ENCODE measurements around the gene WNT9A.

WNT9A gene

DNA sequence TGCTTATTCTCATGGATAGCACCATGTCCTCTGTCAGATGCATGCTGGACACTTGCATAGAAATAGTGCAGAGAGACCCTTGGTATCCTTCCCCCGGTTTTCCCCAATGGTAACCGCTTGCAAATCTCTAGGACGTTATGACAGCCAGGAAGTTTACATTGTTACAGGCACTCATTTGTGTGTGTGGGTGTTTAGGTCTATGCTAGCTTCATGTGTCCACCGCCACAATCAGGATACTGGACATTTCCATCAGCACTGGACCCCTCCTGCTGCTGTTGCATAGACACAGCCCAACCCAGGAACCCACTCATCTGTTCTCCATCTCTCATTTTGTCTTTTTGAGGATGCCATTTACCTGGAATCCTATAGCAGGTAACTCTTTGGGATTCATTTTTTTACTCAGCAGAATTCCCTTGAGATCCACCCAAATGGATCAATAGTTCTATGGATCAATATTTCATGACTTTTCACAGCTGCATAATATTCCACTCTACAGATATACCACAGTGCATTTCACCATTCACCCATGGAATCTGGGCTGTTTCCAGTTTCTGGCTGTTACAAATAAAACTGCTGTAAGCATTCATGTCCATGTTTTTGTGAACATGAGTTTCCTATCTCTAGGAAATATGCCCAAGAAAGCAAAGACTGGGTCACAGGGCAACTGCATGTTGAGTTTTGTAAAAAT lies 6.6 kb upstream of the WNT9A start:
- DNase-seq (ENCODE audit: low read depth in 2 of 3, low spot score in 2 of 3) = no peak

DNA sequence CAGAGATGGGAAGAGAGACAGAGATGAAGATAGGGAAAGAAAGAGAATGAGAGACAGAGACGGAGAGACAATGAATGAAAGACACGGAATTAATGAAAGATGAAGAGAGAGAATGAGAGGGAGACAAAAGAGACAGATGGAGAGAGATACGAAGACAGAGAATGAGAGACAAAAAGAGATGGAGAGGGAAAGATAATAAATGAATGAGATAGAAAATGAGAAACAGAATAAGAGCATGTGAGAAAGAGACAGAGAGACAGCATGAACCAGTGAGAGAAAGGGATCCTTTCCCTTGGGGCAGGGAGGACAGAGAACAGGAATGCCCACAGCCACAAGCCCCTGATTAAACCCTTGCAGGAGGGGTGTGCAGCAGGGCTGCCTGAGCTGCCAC lies 5.3 kb upstream of the WNT9A start:
- no peak for DNase-seq (ENCODE audit: low read depth in 2 of 3, low spot score in 2 of 3)

DNA sequence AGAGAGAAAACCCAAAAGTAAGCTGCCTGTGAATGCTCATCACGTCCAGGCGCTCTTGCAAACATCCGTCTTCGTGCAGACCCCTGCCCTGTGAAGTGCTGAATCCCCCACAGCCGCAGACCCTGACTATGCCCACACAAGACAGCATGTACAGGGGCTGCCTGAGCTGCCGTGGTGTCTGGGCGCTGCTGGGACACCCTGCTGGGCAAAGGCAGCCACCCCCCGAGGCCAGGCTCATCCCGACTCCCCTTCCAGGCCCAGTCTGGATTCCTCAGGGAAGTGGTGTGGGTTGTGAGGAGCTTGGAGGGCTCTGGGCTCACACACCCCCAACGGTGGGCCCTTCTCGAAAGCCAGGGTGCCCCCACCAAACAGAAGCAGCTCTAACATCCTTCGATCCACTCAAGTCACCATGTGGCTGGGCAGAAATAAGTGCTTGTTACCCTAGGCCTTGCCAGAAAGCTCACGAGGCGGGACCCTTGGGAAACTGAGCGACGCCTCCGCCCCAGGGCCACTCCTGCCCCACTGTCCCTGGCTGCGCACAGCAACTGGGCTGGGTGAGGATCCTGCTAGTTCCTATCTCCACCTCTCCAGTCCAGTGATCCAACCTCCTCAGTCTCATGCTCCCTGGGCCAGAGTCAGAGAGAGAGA lies 4.8 kb upstream of the WNT9A start:
- no peak for DNase-seq (ENCODE audit: low read depth in 2 of 3, low spot score in 2 of 3)

DNA sequence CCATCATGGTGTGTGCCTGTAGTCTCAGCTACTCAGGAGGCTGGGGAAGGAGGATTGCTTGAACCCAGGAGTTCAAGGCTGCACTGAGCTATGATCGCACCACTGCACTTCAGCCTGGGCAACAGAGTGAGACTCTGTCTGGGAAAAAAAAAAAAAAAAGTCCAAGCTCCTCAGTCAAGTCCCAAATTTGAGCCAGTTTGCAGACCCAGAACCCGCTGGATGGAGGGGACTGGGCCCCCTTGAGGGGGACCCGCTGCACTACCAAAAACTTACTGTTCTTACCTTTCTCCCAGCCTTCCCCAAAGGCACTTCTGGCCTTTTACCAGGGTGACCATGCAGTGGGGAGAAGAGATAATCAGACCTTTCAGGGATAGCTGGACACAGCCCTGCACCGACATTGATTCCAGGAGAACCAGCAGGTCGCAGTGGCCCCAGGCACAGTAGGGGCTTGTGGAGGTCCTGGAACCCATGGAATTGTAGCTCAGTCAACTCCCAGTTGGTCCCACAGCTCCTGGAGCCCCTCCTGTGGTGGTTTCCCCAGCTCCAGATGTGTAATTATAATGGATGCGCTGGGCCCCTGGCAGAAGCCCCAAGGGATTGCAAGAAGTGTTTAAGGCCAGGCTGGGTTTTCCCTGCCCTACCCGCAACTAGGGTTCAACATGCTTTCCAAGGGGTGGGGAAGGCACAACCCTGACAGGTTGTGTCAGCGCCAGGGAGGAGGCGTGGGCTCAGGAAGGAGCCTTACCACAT lies 4.1 kb upstream of the WNT9A start:
- no peak for DNase-seq (ENCODE audit: low read depth in 2 of 3, low spot score in 2 of 3)

DNA sequence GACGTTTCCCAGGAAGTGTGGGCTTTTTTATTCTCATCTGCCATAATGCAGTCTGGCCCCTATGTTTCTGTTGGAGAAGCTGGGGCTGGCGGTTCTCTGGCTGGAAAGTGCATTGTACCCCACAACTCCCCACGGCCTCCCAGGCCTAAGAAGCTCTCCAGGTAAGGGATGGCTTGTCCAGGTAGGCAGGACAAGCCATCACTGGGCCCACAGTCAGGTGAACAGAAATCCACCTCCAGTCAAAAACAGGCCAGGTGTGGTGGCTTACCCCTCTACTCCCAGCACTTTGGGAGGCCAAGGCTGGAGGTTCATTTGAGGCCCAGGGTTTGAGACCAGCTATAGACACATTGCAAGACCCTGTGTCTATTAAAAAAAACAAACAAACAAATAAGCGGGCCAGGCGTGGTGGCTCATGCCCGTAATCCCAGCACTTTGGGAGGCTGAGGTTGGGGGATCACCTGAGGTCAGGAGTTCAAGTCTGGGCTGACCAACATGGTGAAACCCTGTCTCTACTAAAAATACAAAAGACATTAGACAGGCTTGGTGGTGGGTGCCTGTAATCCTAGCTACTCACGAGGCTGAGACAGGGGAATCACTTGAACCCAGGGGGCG lies 3.1 kb upstream of the WNT9A start:
- DNase-seq (ENCODE audit: low read depth in 2 of 3, low spot score in 2 of 3) = no peak

DNA sequence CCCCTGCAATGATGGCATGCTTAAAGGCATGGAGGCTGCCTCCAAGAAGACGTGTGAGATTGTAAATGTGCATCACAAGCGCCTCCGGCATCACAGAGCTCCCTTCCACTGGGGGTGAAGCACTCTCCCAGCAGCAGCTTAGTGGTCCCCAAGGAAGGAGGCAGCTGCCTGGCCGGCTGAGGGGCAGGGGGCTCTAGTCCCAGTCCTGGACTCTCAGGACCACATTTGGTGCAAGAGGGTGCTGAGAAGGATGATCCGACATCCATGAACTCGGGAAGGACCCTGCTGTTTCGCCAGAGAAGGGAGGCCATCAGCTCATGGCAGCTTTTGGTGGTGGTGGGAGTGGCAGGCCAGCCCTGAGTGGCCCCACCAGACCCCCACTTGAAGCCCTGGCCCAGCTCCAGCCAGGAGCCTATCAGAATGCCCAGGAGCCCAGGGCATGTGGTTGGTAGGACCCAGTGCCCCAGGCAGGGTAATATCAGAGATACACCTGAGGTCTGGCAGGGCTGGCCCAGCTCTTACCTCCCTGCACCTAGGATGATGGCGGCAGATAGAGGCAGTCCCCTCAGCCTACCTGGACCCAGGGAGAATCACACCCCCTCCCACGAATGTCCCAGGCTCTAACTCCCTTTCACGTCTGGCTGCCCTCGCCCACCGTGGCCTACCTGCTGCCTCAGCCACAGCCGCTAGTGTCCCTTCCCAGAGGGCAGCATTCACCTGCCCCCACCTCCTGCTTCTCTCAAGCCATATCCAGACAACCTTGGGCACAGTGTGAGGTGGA lies 2.4 kb upstream of the WNT9A start:
- DNase-seq (ENCODE audit: low read depth in 2 of 3, low spot score in 2 of 3) = no peak

DNA sequence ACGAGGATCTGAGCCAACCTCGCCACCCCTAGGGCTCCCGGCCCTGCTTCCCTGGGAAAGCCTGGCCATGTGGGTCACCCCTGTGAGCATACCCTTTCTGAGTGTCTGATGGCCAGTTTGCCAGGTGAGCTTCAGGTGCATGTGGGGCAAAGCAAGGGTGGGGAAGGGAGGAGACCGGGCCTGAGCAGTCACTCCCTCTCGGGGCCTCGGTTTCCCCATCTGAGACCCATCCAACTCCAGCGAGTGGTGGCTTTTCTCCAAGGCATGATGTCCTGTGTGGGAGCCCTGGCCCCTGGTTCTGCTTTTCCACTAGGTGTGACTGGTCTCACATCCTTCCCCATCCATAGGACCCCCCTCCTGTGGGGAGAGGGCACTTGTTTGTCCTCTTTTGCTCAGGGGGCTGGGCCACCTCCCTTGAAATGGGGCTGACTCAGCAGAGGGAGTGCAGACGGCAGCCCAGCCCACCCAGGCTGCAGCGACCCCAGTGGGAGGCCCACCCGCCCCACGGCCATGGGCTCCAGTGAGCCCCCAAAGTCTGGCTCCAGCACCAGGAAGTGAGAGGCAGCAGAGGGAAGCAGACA lies 1.7 kb upstream of the WNT9A start:
- no peak for DNase-seq (ENCODE audit: low read depth in 2 of 3, low spot score in 2 of 3)

DNA sequence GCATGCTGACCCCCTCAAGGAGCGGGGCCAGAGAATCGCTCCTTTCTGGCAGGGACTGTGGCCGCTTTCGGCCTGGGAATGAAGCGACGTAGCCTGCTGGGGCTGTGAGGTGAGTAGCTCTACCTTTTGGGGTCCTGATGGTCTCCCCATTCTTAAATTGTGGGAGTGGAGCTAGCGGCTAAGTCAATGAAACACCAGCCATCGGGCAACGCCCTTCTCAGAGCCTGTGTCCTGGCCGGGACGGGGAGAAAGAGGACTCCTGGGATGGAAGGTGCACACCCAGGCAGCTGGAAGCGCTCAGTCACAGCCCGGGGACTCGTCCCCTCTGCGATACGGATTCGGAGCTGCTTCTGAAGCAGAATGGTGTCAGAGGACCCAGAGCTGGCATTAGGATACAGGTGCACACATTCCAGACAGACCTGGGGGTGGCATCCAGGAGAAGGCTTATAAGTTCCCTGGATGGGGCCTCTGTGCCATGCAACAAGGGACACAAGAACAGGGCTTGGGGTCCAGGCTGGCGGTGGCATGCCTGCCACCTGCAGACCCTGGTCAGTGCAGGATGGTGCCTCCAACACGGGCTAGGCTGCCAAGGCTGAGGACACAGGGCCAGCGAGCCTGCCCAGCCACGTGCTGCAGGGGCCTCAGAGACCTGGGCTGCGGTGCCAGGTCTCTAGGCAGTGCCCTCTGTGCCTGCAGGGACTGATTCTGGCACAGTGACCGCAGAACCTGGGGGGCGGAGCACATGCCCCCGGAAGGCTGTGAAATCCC lies 945 bp upstream of the WNT9A start:
- no peak for DNase-seq (ENCODE audit: low read depth in 2 of 3, low spot score in 2 of 3)

DNA sequence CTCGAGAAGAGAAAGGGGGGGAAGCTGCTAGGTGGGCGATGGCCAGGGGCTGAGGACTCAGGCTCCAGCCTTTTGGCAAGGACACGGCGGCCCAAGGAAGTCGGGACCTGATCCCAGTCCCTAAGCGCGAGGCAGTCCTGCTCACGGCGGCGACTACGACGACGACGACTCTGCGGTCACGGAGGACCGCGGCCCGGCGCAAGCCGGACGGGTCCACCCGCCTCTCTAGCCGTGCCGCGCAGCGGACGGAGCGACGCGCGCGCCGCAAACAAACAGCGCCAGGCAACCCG lies 401 bp downstream of the WNT9A start:
- DNase-seq (ENCODE audit: low read depth in 2 of 3, low spot score in 2 of 3) = no peak

DNA sequence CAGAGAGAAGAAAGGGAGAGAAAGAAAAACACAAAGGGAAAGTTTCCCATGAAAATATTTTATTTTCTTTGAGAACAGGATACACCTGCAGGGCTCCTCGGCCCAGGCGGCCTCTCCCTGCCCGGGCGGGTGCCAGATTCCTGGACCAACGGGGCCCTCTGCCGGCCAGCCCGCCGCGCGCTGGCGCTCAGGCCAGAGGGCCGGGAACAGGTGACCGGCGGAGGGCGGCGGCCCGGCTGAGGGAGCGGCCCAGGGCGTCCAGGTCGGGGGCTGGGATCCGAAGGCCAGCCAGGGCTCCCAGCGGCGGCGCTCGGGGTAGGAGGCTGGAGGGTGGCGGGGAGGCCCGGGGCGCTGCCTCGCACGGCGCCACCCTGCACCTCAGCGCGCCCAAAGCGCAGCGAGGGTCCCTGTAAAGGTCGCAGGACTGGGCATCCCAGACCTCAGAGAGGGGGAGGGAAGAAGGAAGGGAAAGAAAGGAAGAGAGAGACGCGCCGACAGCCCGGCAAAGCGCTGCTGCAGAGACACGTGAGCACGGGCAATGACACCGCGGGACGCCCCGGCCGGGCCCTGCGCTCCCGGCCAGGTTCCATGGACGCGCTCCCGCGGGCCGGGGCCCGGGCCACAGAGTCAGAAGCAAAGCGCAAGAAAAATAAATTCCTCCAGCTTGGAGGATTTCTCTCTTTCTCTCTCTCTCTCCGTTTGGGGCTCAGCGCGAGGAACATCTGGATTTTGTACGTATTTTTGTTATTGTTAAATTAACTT lies 927 bp downstream of the WNT9A start:
- DNase-seq (ENCODE audit: low read depth in 2 of 3, low spot score in 2 of 3) = no peak

DNA sequence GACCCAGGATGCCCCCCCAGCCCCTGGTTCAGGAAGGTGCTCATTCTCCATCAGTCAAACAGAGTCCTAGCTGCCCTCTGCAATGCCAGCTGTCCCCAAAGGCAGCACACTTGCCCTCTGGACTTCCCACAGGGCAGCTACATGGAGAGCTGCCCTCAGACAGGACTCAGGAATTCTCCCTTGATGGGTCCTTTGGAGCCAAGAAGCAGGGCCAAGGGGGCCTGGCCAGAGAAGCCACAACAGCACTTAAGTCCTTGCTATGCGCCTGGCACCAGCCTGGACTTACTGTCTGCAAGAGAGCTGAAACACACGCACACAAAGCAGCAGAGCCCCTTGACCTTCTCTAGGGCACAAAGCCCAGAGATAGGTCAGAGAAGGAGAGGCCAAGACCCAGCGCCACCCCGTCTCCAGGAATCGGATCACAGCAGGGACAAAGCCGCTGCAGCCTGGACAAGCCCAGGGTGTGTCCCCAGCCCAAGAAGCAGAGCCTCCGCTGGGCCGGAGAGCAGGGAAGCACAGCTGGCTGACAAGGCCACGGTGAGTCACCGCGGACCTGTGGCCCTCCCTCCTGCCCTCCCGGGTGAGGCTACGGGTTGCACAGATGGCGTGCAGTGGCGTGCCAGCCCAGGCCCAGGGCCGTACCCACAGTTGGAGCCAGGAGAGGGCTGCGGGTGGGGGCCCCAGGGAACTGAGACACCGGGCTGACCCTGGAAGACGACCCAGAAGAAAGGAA lies 1.7 kb downstream of the WNT9A start:
- no peak for DNase-seq (ENCODE audit: low read depth in 2 of 3, low spot score in 2 of 3)

DNA sequence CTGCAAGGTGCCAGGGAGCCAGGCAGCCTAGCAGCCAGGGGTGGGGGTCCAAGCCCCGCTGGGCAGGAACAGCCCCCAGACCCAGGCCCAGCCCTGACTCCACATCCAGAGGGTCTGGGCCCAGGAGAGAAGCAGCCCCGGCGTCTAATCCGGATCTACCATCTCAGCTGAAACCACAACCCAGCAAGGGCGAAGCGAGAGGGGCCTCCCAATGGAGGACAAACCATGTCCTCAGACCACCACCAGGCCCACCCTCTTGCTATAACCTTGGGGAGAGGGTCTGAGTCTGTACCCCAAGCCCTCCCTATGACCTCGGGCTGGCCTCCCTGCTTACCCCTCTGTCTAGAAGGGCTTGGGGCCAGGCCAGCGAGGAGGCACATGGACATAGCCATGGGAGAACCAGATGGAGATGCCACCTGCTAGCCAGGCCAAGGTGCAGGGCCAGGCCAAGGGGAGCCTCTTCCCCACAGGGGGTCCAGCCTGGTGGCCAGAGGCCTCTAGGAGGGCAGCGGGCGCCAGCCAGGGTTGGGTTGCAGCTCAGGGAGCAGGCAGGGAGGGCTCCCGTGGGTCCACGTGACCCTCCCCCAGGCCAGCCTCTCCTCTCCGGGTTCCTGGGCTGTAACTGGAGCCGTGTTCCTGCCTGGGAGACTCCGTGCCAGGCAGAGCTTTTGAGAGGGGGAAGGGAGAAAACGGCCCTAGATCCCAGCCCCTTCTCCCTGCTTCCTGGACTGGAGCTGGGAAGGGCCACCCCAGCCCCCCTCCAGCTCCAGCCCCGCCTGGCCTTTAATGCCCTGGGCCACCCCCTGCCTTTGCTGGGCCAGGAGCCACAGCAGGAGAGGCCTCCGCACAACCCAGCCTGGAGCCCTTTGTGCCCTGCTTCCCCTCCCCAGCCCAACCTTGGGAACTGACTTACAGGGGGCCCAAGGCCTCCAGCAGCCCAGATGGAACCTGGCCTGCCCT lies 2.5 kb downstream of the WNT9A start:
- DNase-seq (ENCODE audit: low read depth in 2 of 3, low spot score in 2 of 3) = no peak

DNA sequence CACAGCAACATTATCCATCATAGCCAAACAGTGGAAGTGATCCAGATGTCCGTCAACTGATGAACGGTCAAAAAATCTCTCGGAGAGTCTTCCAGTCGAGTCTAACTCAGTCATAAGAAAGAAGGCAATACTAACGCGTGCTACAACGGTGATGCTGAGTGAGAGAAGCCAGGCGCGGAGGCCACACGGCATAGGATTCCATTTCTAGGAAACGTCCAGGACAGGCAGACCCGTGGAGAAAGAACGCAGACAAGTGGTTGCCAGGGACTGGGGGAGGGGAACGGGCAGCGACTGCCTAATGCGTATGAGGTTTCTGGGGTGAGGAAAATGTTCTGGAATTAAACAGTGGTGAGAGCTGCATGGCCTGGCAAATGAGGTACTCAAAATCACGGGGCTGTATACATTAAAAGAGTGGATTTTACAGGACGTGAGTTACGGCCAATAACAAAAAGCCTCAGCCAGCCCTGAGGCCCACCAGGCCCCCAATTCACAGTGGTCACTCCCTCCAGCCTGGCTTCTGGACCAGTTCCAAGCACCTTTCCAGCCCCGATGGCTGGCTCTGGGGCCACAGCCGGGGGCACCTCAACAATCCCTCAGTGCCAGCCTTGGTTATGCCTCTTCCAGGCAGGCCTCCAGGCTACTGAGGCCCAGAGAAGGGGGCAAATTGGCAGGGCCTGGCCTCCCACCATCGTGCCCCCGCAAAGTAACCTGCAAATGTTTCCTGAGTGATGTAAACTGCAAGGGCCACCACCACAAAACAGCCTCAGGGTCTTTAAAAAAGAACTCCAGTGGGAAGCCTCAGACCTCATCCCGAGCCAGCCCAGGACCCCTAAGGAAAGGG lies 3.4 kb downstream of the WNT9A start:
- no peak for DNase-seq (ENCODE audit: low read depth in 2 of 3, low spot score in 2 of 3)

DNA sequence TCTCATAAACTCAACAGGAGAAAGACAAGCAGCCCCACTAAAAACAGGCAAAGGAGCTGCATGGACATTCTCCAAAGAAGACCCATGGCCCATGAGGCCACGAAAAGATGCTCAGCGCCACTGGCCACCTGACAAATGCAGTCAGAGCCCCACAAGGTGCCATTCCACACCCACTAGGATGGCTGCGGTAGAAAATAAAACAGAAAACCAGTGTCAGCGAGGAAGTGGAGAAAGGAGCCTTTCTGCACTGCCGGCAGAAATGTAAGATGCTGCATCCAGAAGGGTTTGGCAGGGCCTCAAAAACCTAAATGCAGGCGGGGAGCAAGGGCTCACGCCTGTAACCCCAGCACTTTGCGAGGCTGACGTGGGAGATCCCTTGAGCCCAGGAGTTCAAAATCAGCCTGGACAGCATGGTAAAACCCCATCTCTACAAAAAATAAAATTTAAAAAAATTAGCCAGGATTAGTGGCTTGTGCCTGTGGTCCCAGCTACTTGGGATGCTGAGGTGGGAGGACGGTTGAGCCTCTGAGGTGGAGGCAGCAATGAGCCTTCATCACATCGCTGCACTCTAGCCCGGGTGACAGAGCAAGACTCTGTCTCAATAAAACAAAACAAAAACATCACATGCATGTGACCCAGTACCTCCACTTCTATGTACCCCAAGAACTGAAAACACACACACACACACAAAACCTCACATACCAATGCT lies 4.2 kb downstream of the WNT9A start:
- no peak for DNase-seq (ENCODE audit: low read depth in 2 of 3, low spot score in 2 of 3)

DNA sequence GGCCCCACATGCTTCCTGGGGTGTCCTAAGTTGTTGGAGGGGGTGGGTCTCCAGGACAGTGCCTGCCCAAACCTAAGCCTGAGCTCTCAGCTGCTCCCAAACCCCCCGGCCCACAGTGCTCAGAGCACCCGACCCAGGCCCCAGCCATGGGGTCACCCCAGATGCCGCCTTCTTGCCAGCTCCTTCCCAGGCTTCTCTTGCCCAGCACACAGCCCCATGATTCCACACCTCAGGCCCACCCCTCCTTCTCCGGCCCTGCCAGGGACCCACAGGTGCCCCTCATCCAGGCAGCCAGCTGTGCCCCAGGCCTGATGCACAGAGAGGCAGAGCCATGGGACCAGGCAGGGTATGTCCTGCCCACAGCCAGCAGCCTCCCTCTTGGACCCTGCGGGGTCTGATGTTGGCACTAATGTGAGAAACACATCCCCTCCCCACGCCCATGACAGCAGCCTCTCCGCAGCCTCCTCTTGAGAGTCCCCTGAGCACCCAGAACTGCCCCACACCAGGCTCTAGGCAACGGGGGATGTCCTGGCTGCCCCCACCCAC lies 4.9 kb downstream of the WNT9A start:
- no peak for DNase-seq (ENCODE audit: low read depth in 2 of 3, low spot score in 2 of 3)
